ENCODE data around the gene WFDC5.

GRCh38 chr20:45149062-45149461 lies 34.1 kb upstream of the WFDC5 start:
- TF ChIP-seq CTCF (IDR thresholded peaks at IDR 0.05) (no peak), POLR2A (IDR thresholded peaks at IDR 0.05) (no peak)

Data from adrenal gland (tissue), 5 donors.